HepG2 (cell line): ENCODE measurements around the gene HCFC1. TPM values are rescaled to one million over a fixed set of nuclear protein-coding genes. Genes with fewer than 3 reads are reported as not detected.

Source experiments
- AFF4 ChIP-seq: sonication (generic); formaldehyde crosslinking; IDR thresholded peaks from 2 replicates; pipeline ENCODE4 v1.4.0; 2020; ENCODE audit warnings: missing genetic modification reagents
- ARID5B ChIP-seq: IDR thresholded peaks from 2 replicates; pipeline ENCODE4 v1.4.0; 2020; ENCODE audit warnings: mild to moderate bottlenecking, missing genetic modification reagents
- GLI4 ChIP-seq: sonication (generic); formaldehyde crosslinking; IDR thresholded peaks from 2 replicates; pipeline ENCODE4 v1.5.1; 2020; ENCODE audit warnings: missing genetic modification reagents, mild to moderate bottlenecking, moderate library complexity, borderline replicate concordance
- MED8 ChIP-seq: sonication (generic); formaldehyde crosslinking; IDR thresholded peaks from 2 replicates; pipeline ENCODE4 v1.8.1; 2023; ENCODE audit warnings: mild to moderate bottlenecking, missing genetic modification reagents; ENCODE audit not compliant: insufficient replicate concordance
- SNRNP70 ChIP-seq: fragments of 200-400 bp; formaldehyde crosslinking; IDR thresholded peaks from 2 replicates; pipeline ENCODE4 v1.6.1; 2017; ENCODE audit warnings: mild to moderate bottlenecking, low read depth, low read length, moderate library complexity
- ZFP36L1 ChIP-seq: sonication (generic); formaldehyde crosslinking; IDR thresholded peaks from 2 replicates; pipeline ENCODE4 v1.8.0; 2022; ENCODE audit warnings: mild to moderate bottlenecking, missing genetic modification reagents, moderate library complexity
- ZFP62 ChIP-seq: sonication (generic); formaldehyde crosslinking; IDR thresholded peaks from 2 replicates; pipeline ENCODE4 v1.4.0; 2020; ENCODE audit warnings: missing genetic modification reagents
- ZNF839 ChIP-seq: sonication (generic); formaldehyde crosslinking; IDR thresholded peaks from 2 replicates; pipeline ENCODE4 v1.4.0; 2020; ENCODE audit warnings: missing genetic modification reagents, mild to moderate bottlenecking, borderline replicate concordance
- ZSCAN9 ChIP-seq: IDR thresholded peaks from 2 replicates; pipeline ENCODE4 v1.6.1; 2016; ENCODE audit warnings: borderline replicate concordance
- polyA plus RNA-seq, 8 experiments: library from polyadenylated mRNA; depleted of rRNA in 3 of 8; stranded (reverse) in 7 of 8; unstranded in 1 of 8; fragments of >200 nt; fragmentation: Illumina TruSeq in 4 of 8; extraction: Trizol in 4 of 8; gene quantifications; 2 replicates each; pipeline versions ENCODE4 v1.2.1 to v1.2.3, GENCODE V29; 2011 to 2016; ENCODE audit warnings: low read depth in 4 of 8, missing spikeins in 1 of 8, mixed read lengths in 1 of 8; ENCODE audit not compliant: insufficient read depth in 1 of 8
- total RNA-seq, 5 experiments: library from RNA; depleted of rRNA; stranded (reverse); fragments of >200 nt; fragmentation: Illumina TruSeq; extraction: Trizol; gene quantifications; 2 replicates each; pipeline ENCODE4 v1.2.3, GENCODE V29; 2016; ENCODE audit warnings: low read depth in 1 of 5
- TF ChIP-seq, protein P1 (sequence below): sonication (generic); formaldehyde crosslinking; IDR thresholded peaks from 2 replicates; pipeline ENCODE4 v1.5.1; 2020; ENCODE audit warnings: missing genetic modification reagents, mild to moderate bottlenecking, borderline replicate concordance
- TF ChIP-seq, protein P2 (sequence below): sonication (generic); formaldehyde crosslinking; IDR thresholded peaks from 2 replicates; pipeline ENCODE4 v1.4.0; 2020; ENCODE audit warnings: mild to moderate bottlenecking, missing genetic modification reagents

HCFC1 gene
- total and polyA plus RNA-seq, 2 of the 13 experiments (the other 11 are each of a cell fraction or from before 2014, with no cell fraction given) = 5.8 to 17.8 TPM

DNA sequence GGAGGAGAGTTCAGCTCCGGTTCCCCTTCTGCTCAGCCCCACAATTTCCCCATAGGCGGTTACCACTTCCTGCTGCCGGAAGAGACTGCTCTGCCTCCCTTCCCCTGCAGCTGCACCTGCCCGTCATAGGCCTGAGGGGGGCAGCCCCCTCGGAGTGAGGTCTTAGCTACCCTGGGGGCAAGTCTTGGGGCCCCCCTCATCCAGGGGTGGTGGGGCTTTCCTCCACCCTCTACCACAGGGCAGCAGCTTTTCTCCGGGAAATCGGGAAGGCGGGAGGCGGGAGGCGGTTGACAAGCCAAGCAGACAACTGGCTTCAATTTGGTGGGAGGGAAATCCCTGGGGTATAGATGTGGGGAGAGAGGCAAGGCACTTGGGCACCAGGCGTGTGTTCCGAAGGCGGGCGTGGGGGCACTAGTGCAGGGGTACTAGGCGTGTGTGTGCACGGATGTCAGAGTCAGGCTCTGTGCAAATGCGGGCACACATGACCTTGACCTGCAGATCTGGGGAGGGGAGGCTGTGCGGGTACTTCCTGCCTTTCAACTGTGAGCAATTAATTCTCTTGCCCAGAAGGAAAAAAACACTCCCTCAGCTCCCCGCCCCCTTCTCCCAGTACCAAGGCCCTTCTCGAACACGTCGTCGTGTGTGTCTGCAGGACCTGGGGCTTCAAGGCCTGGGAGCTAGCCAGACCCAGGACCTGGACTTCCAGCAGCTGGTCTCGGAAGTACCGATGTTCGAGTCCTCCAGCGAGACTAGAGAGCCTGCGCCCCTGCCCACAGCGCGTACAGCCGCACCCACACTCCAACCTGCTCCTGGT, 44.6 kb downstream of the HCFC1 start (continued):
- TF ChIP-seq, protein P1, sequence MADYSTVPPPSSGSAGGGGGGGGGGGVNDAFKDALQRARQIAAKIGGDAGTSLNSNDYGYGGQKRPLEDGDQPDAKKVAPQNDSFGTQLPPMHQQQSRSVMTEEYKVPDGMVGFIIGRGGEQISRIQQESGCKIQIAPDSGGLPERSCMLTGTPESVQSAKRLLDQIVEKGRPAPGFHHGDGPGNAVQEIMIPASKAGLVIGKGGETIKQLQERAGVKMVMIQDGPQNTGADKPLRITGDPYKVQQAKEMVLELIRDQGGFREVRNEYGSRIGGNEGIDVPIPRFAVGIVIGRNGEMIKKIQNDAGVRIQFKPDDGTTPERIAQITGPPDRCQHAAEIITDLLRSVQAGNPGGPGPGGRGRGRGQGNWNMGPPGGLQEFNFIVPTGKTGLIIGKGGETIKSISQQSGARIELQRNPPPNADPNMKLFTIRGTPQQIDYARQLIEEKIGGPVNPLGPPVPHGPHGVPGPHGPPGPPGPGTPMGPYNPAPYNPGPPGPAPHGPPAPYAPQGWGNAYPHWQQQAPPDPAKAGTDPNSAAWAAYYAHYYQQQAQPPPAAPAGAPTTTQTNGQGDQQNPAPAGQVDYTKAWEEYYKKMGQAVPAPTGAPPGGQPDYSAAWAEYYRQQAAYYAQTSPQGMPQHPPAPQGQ (CRISPR knock-in tag) = no peak
- TF ChIP-seq SNRNP70 (no peak), ZFP36L1 (CRISPR knock-in tag) (no peak), ZNF839 (CRISPR knock-in tag) (no peak), GLI4 (no peak), ZSCAN9 (no peak), ARID5B (CRISPR knock-in tag) (peak; percentile 36; the same call in 1 of the 2 replicates), MED8 (CRISPR knock-in tag) (no peak), ZFP62 (CRISPR knock-in tag) (no peak), AFF4 (CRISPR knock-in tag) (no peak)
- TF ChIP-seq, protein P2, sequence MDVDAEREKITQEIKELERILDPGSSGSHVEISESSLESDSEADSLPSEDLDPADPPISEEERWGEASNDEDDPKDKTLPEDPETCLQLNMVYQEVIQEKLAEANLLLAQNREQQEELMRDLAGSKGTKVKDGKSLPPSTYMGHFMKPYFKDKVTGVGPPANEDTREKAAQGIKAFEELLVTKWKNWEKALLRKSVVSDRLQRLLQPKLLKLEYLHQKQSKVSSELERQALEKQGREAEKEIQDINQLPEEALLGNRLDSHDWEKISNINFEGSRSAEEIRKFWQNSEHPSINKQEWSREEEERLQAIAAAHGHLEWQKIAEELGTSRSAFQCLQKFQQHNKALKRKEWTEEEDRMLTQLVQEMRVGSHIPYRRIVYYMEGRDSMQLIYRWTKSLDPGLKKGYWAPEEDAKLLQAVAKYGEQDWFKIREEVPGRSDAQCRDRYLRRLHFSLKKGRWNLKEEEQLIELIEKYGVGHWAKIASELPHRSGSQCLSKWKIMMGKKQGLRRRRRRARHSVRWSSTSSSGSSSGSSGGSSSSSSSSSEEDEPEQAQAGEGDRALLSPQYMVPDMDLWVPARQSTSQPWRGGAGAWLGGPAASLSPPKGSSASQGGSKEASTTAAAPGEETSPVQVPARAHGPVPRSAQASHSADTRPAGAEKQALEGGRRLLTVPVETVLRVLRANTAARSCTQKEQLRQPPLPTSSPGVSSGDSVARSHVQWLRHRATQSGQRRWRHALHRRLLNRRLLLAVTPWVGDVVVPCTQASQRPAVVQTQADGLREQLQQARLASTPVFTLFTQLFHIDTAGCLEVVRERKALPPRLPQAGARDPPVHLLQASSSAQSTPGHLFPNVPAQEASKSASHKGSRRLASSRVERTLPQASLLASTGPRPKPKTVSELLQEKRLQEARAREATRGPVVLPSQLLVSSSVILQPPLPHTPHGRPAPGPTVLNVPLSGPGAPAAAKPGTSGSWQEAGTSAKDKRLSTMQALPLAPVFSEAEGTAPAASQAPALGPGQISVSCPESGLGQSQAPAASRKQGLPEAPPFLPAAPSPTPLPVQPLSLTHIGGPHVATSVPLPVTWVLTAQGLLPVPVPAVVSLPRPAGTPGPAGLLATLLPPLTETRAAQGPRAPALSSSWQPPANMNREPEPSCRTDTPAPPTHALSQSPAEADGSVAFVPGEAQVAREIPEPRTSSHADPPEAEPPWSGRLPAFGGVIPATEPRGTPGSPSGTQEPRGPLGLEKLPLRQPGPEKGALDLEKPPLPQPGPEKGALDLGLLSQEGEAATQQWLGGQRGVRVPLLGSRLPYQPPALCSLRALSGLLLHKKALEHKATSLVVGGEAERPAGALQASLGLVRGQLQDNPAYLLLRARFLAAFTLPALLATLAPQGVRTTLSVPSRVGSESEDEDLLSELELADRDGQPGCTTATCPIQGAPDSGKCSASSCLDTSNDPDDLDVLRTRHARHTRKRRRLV (CRISPR knock-in tag) = no peak
